ENCODE results near the gene CCNL1. TPM values are rescaled to one million over a fixed set of nuclear protein-coding genes. Genes with fewer than 3 reads are reported as not detected.

The CCNL1 gene
- total and polyA plus RNA-seq, 5 donors from 2014 or later: 48.7 to 1,080 (median 66.0) TPM

DNA sequence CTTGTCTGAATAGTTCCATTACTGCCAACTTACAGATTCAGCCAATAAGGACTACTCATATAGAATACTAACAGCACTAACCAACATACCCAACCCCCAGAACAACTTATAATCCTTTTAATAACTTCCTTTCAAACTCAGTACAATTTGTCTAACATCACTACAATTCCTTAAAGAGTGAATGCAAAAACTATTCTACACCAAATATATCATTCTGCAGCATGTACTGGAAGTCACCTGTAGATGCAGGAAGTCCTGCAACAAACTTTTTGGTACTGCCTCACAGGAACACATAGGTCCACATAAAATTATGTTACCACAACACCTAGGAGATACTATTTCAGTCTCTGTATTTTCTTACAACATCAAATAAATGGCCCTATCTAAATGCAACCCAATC lies 2.1 kb downstream of the CCNL1 start:
- Mint-ChIP-seq H3K27me3 (peaks cover 8% of the 10 kb centered on the region), H3K36me3 (peaks cover 57% of the 10 kb centered on the region), H3K9me3 (no peaks in the 10 kb centered on the region), H3K4me3 (peak overlapping the region; percentile 97 to 99 (median 98)), H3K27ac (peak overlapping the region in 2 of 3 donors; percentile 99 to 100), H3K4me1 (peaks cover 40 to 79% (median 64%) of the 10 kb centered on the region in 4 donors)
- Histone ChIP-seq H3K9me3 (ENCODE audit: control insufficient read depth in 2 of 2, low read length in 2 of 2) (no peaks in the 10 kb centered on the region), H3K4me3 (ENCODE audit: low read depth, low read length) (peak overlapping the region; percentile 99), H3K27ac (ENCODE audit: insufficient read depth, low read length, poor library complexity, severe bottlenecking) (peak overlapping the region; percentile 100), H3K27me3 (ENCODE audit: control insufficient read depth, insufficient read depth, low read length) (no peaks in the 10 kb centered on the region), H3K4me1 (ENCODE audit: control insufficient read depth, insufficient read depth, low read length, poor library complexity, severe bottlenecking) (peaks cover 72% of the 10 kb centered on the region), H3K36me3 (ENCODE audit: control insufficient read depth, insufficient read depth, low read length) (peaks cover 60% of the 10 kb centered on the region)
- no peak for DNase-seq
- ATAC-seq (ENCODE audit: low read depth in 2 of 2): no peak

DNA sequence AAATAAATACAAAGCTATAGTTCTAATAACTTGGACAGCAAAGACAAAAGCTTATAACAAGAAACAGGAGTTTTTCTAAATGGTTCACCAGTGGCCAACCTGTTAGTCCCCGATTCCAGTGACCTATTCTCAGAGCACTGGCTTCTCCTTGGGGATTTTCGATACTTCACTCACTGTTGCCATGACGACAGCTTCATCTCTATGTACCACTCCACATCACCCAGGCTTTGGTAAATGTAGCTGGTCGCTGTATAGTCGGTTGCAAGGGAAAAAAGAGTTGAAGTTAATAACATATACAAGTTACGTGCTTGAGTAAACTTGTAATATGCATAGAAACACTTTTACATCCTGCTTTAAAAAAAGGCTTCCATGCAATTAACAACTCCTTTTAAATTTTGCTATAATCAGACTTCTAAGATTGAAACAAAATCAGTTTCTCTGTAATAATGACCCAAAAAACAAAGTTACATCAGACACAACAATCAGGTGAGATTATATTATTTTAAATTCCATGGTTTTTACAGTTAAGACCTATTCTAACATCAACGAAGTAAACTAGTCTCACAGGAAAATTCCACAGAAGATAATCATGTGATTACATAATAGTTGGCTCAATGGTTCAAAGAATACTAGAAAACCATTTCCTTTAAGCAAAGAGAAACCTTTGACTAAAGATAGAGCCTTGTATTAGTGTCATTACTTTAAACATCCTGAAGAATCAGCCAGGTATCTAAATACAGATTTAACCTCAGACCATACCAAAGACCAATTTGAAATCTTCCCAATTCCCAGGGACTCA lies 2.9 kb downstream of the CCNL1 start:
- H3K36me3 ChIP-seq (ENCODE audit: control insufficient read depth, insufficient read depth, low read length): peaks cover 68% of the 10 kb centered on the region
- H3K4me3 ChIP-seq (ENCODE audit: low read depth, low read length): peak overlapping the region; percentile 99
- H3K9me3 ChIP-seq (ENCODE audit: control insufficient read depth in 2 of 2, low read length in 2 of 2): no peaks in the 10 kb centered on the region
- no peaks in the 10 kb centered on the region for H3K27me3 ChIP-seq (ENCODE audit: control insufficient read depth, insufficient read depth, low read length)
- ATAC-seq (ENCODE audit: low read depth in 2 of 2): no peak
- H3K36me3 Mint-ChIP-seq: peaks cover 57% of the 10 kb centered on the region
- no peak for DNase-seq
- H3K4me1 Mint-ChIP-seq: peaks cover 40 to 81% (median 66%) of the 10 kb centered on the region in 4 donors
- no peaks in the 10 kb centered on the region for H3K9me3 Mint-ChIP-seq
- peaks cover 72% of the 10 kb centered on the region for H3K4me1 ChIP-seq (ENCODE audit: control insufficient read depth, insufficient read depth, low read length, poor library complexity, severe bottlenecking)
- H3K27ac Mint-ChIP-seq: peak overlapping the region; percentile 48 to 100 (median 99)
- H3K27me3 Mint-ChIP-seq: peaks cover 8% of the 10 kb centered on the region
- H3K27ac ChIP-seq (ENCODE audit: insufficient read depth, low read length, poor library complexity, severe bottlenecking): peak overlapping the region; percentile 100
- H3K4me3 Mint-ChIP-seq: peak overlapping the region; percentile 97 to 99 (median 98)

DNA sequence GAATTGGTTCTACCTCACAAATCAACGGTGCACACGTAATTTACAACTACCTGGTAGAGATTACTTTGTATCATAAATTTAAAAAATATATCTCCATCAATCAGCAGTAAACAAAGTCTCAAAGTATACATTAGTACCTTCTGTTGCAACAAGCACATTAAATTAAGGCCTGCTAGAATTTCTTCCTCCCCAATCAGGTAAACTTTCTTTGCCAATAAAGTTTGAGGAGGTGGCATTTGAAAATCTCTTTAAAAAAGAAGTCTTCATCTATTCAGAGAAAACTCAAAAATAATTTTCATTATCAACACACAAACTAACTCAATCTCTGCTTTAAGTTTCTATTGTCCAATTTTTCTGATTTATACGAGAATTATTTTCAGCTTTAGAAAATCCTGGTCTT lies 4.4 kb downstream of the CCNL1 start:
- no peak overlapping the region for H3K27ac Mint-ChIP-seq
- H3K4me3 ChIP-seq (ENCODE audit: low read depth, low read length): peak overlapping the region; percentile 99

DNA sequence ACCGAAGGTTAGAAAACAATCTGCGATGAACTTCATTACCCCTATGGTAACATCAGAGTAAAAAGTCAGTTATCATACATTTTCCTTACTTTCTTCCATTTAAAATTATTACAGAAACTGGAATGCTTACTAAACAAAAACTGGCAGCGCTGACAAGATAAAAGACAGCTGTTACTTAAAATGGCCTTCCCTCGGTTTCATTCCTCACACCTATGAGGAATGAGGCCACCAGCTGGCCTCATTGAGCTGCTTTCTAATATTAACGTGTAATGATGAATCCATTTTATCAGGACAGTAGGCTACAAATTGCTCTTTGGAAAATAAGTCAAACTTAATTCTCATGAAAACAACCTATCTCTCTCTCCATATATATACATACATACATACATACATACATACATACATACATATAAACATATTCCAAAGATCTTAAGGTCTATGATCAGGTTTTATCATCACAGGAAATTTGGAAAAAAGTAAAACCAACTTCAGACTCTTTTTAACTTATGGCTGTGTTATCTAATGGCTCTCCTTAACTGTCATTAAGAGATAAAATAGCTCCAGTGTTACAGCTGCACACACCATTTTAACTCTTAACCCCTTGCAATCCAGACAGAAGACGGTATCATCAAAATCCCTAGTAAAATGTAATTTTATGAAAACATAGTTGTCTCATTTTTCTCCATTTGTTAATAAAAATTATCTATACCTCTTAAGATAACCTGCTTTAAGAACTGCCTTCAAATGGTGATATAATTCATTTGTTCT lies 5.2 kb downstream of the CCNL1 start:
- Mint-ChIP-seq H3K27ac (peak overlapping the region in 1 of 3 donors; percentile 23), H3K9me3 (no peaks in the 10 kb centered on the region), H3K4me1 (peaks cover 55 to 83% (median 71%) of the 10 kb centered on the region in 4 donors), H3K27me3 (peaks cover 8% of the 10 kb centered on the region), H3K36me3 (peaks cover 73% of the 10 kb centered on the region), H3K4me3 (peak overlapping the region; percentile 79 to 98 (median 90))
- Histone ChIP-seq H3K27ac (ENCODE audit: insufficient read depth, low read length, poor library complexity, severe bottlenecking) (peak overlapping the region; percentile 58), H3K4me3 (ENCODE audit: low read depth, low read length) (peak overlapping the region; percentile 99), H3K4me1 (ENCODE audit: control insufficient read depth, insufficient read depth, low read length, poor library complexity, severe bottlenecking) (peaks cover 60% of the 10 kb centered on the region), H3K9me3 (ENCODE audit: control insufficient read depth in 2 of 2, low read length in 2 of 2) (no peaks in the 10 kb centered on the region), H3K27me3 (ENCODE audit: control insufficient read depth, insufficient read depth, low read length) (no peaks in the 10 kb centered on the region), H3K36me3 (ENCODE audit: control insufficient read depth, insufficient read depth, low read length) (peaks cover 91% of the 10 kb centered on the region)
- ATAC-seq (ENCODE audit: low read depth in 2 of 2) (no peak), DNase-seq (no peak)

More for the DNA sequence above, 4.4 kb downstream of the CCNL1 start:
- peaks cover 82% of the 10 kb centered on the region for H3K36me3 ChIP-seq (ENCODE audit: control insufficient read depth, insufficient read depth, low read length)
- ATAC-seq (ENCODE audit: low read depth in 2 of 2): no peak
- H3K27me3 ChIP-seq (ENCODE audit: control insufficient read depth, insufficient read depth, low read length): no peaks in the 10 kb centered on the region
- H3K9me3 ChIP-seq (ENCODE audit: control insufficient read depth in 2 of 2, low read length in 2 of 2): no peaks in the 10 kb centered on the region
- DNase-seq: no peak
- Mint-ChIP-seq H3K4me1 (peaks cover 53 to 83% (median 70%) of the 10 kb centered on the region in 4 donors), H3K36me3 (peaks cover 69% of the 10 kb centered on the region), H3K27me3 (peaks cover 8% of the 10 kb centered on the region), H3K9me3 (no peaks in the 10 kb centered on the region), H3K4me3 (peak overlapping the region; percentile 97 to 99 (median 98))
- peaks cover 64% of the 10 kb centered on the region for H3K4me1 ChIP-seq (ENCODE audit: control insufficient read depth, insufficient read depth, low read length, poor library complexity, severe bottlenecking)
- H3K27ac ChIP-seq (ENCODE audit: insufficient read depth, low read length, poor library complexity, severe bottlenecking): peak overlapping the region; percentile 48

DNA sequence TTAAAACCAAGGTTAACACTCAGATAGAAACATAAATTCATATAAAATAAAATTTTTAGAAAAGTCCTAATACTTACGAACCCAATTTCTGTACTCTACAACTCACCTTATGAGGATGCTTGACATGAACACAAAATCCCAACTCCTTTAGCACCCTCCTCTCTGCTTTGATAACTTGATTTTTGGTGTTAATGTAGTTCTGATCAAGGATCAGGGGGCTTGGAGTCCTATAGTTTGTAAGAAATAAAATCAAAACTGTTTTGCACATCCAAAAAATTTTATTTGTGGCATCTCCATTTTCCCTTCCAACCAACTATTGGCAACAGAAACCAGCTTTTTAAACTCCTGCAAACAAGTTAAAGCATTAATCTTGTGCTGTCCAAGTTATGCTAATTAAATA lies 7.0 kb downstream of the CCNL1 start:
- peaks cover 65 to 85% (median 74%) of the 10 kb centered on the region in 4 donors for H3K4me1 Mint-ChIP-seq
- DNase-seq: no peak
- peaks cover 75% of the 10 kb centered on the region for H3K36me3 Mint-ChIP-seq
- Histone ChIP-seq H3K27me3 (ENCODE audit: control insufficient read depth, insufficient read depth, low read length) (no peaks in the 10 kb centered on the region), H3K9me3 (ENCODE audit: control insufficient read depth in 2 of 2, low read length in 2 of 2) (no peaks in the 10 kb centered on the region), H3K36me3 (ENCODE audit: control insufficient read depth, insufficient read depth, low read length) (peaks cover 100% of the 10 kb centered on the region), H3K4me3 (ENCODE audit: low read depth, low read length) (peak overlapping the region; percentile 33), H3K4me1 (ENCODE audit: control insufficient read depth, insufficient read depth, low read length, poor library complexity, severe bottlenecking) (peaks cover 54% of the 10 kb centered on the region), H3K27ac (ENCODE audit: insufficient read depth, low read length, poor library complexity, severe bottlenecking) (peak overlapping the region; percentile 36)
- no peaks in the 10 kb centered on the region for H3K9me3 Mint-ChIP-seq
- ATAC-seq (ENCODE audit: low read depth in 2 of 2): no peak
- peaks cover 4% of the 10 kb centered on the region for H3K27me3 Mint-ChIP-seq
- H3K4me3 Mint-ChIP-seq: peak overlapping the region in 1 of 4 donors; percentile 24
- peak overlapping the region in 1 of 3 donors; percentile 45 for H3K27ac Mint-ChIP-seq

DNA sequence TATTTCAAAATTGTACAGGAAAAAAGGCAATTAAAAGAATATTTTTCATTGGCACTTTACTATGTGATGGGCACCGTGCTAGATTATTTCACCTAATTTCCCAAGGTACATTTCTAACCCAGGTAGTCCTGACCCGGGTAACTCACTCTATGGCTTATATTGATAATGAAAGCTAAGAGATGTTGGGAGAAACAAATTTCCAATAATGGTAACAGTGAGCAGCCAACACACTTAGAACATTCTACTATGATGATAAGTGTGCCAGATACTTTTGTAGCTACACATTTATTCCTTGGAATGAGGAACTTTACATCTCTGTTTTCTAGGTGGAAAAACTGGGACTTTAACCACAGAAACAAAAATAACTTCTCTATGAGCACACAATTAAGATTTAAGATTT lies 7.5 kb downstream of the CCNL1 start:
- H3K27me3 ChIP-seq (ENCODE audit: control insufficient read depth, insufficient read depth, low read length): no peaks in the 10 kb centered on the region
- DNase-seq (no peak), ATAC-seq (ENCODE audit: low read depth in 2 of 2) (no peak)
- Mint-ChIP-seq H3K27me3 (peaks cover 4% of the 10 kb centered on the region), H3K9me3 (no peaks in the 10 kb centered on the region), H3K4me3 (no peak overlapping the region), H3K36me3 (peaks cover 71% of the 10 kb centered on the region), H3K27ac (peak overlapping the region in 1 of 3 donors; percentile 26), H3K4me1 (peaks cover 63 to 82% (median 72%) of the 10 kb centered on the region in 4 donors)
- H3K9me3 ChIP-seq (ENCODE audit: control insufficient read depth in 2 of 2, low read length in 2 of 2): no peaks in the 10 kb centered on the region
- H3K27ac ChIP-seq (ENCODE audit: insufficient read depth, low read length, poor library complexity, severe bottlenecking): peak overlapping the region; percentile 36
- H3K36me3 ChIP-seq (ENCODE audit: control insufficient read depth, insufficient read depth, low read length): peaks cover 100% of the 10 kb centered on the region
- H3K4me1 ChIP-seq (ENCODE audit: control insufficient read depth, insufficient read depth, low read length, poor library complexity, severe bottlenecking): peaks cover 49% of the 10 kb centered on the region
- no peak overlapping the region for H3K4me3 ChIP-seq (ENCODE audit: low read depth, low read length)

GRCh38 chr3:157151627-157152026 lies 8.3 kb downstream of the CCNL1 start:
- Histone ChIP-seq H3K36me3 (ENCODE audit: control insufficient read depth, insufficient read depth, low read length) (peaks cover 100% of the 10 kb centered on the region), H3K4me3 (ENCODE audit: low read depth, low read length) (no peak overlapping the region), H3K27ac (ENCODE audit: insufficient read depth, low read length, poor library complexity, severe bottlenecking) (peak overlapping the region; percentile 43), H3K9me3 (ENCODE audit: control insufficient read depth in 2 of 2, low read length in 2 of 2) (no peaks in the 10 kb centered on the region), H3K4me1 (ENCODE audit: control insufficient read depth, insufficient read depth, low read length, poor library complexity, severe bottlenecking) (peaks cover 41% of the 10 kb centered on the region), H3K27me3 (ENCODE audit: control insufficient read depth, insufficient read depth, low read length) (no peaks in the 10 kb centered on the region)
- Mint-ChIP-seq H3K4me3 (no peak overlapping the region), H3K27ac (peak overlapping the region in 2 of 3 donors; percentile 22 to 45), H3K4me1 (peaks cover 59 to 82% (median 68%) of the 10 kb centered on the region in 4 donors), H3K36me3 (peaks cover 68% of the 10 kb centered on the region), H3K27me3 (peaks cover 4% of the 10 kb centered on the region), H3K9me3 (no peaks in the 10 kb centered on the region)
- ATAC-seq (ENCODE audit: low read depth in 2 of 2): no peak
- DNase-seq: no peak
